ENCODE data around the gene MMP7. TPM values are rescaled to one million over a fixed set of nuclear protein-coding genes. Genes with fewer than 3 reads are reported as not detected.

MMP7 gene
- total and polyA plus RNA-seq, 2 donors (not counting 3 experiments of a cell fraction or from before 2014, with no cell fraction given), result 0.65 TPM; not detected in 1

DNA sequence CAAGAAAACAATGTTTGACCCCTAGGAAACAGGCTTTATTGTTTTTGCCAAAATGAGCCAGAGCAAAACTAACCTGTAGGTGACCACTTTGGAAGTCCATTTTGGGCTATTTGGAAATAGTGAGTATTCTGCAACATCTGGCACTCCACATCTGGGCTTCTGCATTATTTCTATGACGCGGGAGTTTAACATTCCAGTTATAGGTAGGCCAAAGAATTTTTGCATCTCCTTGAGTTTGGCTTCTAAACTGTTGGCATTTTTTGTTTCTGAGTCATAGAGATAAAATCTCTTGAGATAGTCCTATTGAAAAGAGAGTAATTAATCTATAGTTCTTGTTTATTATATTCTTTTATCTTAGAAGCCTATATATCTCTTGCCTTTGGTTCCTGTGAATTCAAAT lies 2.9 kb downstream of the MMP7 start:
- intact Hi-C loops (cut with micrococcal nuclease) (no loop called here), dilution Hi-C loops (cut with MboI; ENCODE audit: extremely low pct_ligation_motif_present, low sequenced_read_pairs) (no loop called here)
- TF ChIP-seq GATA2 (IDR thresholded peaks at IDR 0.05; ENCODE audit: insufficient read depth, insufficient read length, low read depth, low read length), result peak; percentile 40
- TF ChIP-seq MYC (IDR thresholded peaks at IDR 0.05; ENCODE audit: low read depth, low read length), result no peak
- no peak for TF ChIP-seq EZH2 (IDR thresholded peaks at IDR 0.05; ENCODE audit: borderline replicate concordance, low read depth, low read length, severe bottlenecking)
- no peak for TF ChIP-seq FOS (IDR thresholded peaks at IDR 0.05; ENCODE audit: borderline replicate concordance, insufficient read depth, low read length)
- no peak overlapping the region for H2AFZ ChIP-seq (ENCODE audit: low read depth, low read length)
- no peaks in the 10 kb centered on the region for H3K27me3 ChIP-seq (ENCODE audit: control insufficient read depth in 2 of 2, insufficient read depth in 2 of 2, low read length in 2 of 2)
- no peaks in the 10 kb centered on the region for H4K20me1 ChIP-seq (replicated peaks; ENCODE audit: control insufficient read depth, extremely low read depth, insufficient read depth, low read length)
- no peaks in the 10 kb centered on the region for H3K79me2 ChIP-seq (ENCODE audit: control insufficient read depth, insufficient read depth, low read length)
- FAIRE-seq (no peak), DNase-seq (ENCODE audit: low read depth, low spot score) (no peak)
- H3K9me3 ChIP-seq (replicated peaks; ENCODE audit: control insufficient read depth, insufficient read depth, low read length), result no peaks in the 10 kb centered on the region
- no peak overlapping the region for H3K4me3 ChIP-seq (replicated peaks in 1 of 3; ENCODE audit: insufficient read depth in 1 of 3, low read depth in 1 of 3, low read length in 3 of 3)
- no peak overlapping the region for H3K27ac ChIP-seq (ENCODE audit: insufficient read depth, low read depth, low read length)
- no peaks in the 10 kb centered on the region for H3K36me3 ChIP-seq (ENCODE audit: control insufficient read depth in 2 of 2, extremely low read depth in 1 of 2, insufficient read depth in 2 of 2, low read length in 2 of 2)
- ChIA-PET POLR2A (no interaction called here), CTCF (no interaction called here)
- H3K4me2 ChIP-seq (ENCODE audit: insufficient read depth, low read length), result no peak overlapping the region
- no peaks in the 10 kb centered on the region for H3K9me1 ChIP-seq (replicated peaks; ENCODE audit: control insufficient read depth, extremely low read depth, insufficient read depth, low read length)
- peaks cover 14% of the 10 kb centered on the region for H3K4me1 ChIP-seq (ENCODE audit: control insufficient read depth, extremely low read depth, insufficient read depth, low read length)
- H3K9ac ChIP-seq (replicated peaks; ENCODE audit: extremely low read depth, insufficient read depth, low read length), result no peak overlapping the region
- BruUV-seq (replicated peaks), result no TSS peak

DNA sequence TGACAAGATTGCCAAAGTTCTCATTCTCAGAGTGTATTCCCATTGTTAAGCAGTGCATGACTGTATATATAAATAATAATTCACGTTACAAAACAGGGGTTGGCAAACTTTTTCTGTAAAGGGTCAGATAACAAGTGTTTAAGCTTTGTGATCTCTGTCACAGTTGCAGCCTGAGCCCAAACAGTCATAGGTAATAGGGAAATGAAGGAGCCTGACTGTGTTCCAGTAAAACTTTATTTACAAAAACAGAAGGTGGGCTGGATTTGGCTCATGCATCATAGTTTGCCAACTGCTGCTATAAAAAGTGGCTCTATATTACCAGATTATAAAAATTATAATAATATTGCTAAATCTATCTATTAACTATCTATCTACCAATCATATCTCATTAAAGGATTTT lies 3.5 kb downstream of the MMP7 start:
- Histone ChIP-seq H3K4me3 (replicated peaks in 1 of 3; ENCODE audit: insufficient read depth in 1 of 3, low read depth in 1 of 3, low read length in 3 of 3) (no peak overlapping the region), H2AFZ (ENCODE audit: low read depth, low read length) (no peak overlapping the region), H3K4me2 (ENCODE audit: insufficient read depth, low read length) (no peak overlapping the region), H3K36me3 (ENCODE audit: control insufficient read depth in 2 of 2, extremely low read depth in 1 of 2, insufficient read depth in 2 of 2, low read length in 2 of 2) (no peaks in the 10 kb centered on the region), H3K27me3 (ENCODE audit: control insufficient read depth in 2 of 2, insufficient read depth in 2 of 2, low read length in 2 of 2) (no peaks in the 10 kb centered on the region), H3K79me2 (ENCODE audit: control insufficient read depth, insufficient read depth, low read length) (no peaks in the 10 kb centered on the region), H3K9me3 (replicated peaks; ENCODE audit: control insufficient read depth, insufficient read depth, low read length) (no peaks in the 10 kb centered on the region), H3K27ac (ENCODE audit: insufficient read depth, low read depth, low read length) (no peak overlapping the region), H3K9ac (replicated peaks; ENCODE audit: extremely low read depth, insufficient read depth, low read length) (no peak overlapping the region), H3K4me1 (ENCODE audit: control insufficient read depth, extremely low read depth, insufficient read depth, low read length) (peaks cover 14% of the 10 kb centered on the region), H3K9me1 (replicated peaks; ENCODE audit: control insufficient read depth, extremely low read depth, insufficient read depth, low read length) (no peaks in the 10 kb centered on the region), H4K20me1 (replicated peaks; ENCODE audit: control insufficient read depth, extremely low read depth, insufficient read depth, low read length) (no peaks in the 10 kb centered on the region)
- DNase-seq (ENCODE audit: low read depth, low spot score), result no peak
- TF ChIP-seq POLR2A (IDR thresholded peaks at IDR 0.05; ENCODE audit: low read depth, low read length) (no peak), GATA2 (IDR thresholded peaks at IDR 0.05; ENCODE audit: insufficient read depth, insufficient read length, low read depth, low read length) (no peak), JUN (IDR thresholded peaks at IDR 0.05; ENCODE audit: borderline replicate concordance, insufficient read depth, insufficient read length, low read depth) (no peak), EZH2 (IDR thresholded peaks at IDR 0.05; ENCODE audit: borderline replicate concordance, low read depth, low read length, severe bottlenecking) (no peak), MYC (IDR thresholded peaks at IDR 0.05; ENCODE audit: low read depth, low read length) (no peak), FOS (IDR thresholded peaks at IDR 0.05; ENCODE audit: borderline replicate concordance, insufficient read depth, low read length) (no peak), POLR2AphosphoS5 (IDR thresholded peaks at IDR 0.05; ENCODE audit: insufficient read depth, low read depth, low read length) (no peak)
- TF ChIP-seq, protein P1, sequence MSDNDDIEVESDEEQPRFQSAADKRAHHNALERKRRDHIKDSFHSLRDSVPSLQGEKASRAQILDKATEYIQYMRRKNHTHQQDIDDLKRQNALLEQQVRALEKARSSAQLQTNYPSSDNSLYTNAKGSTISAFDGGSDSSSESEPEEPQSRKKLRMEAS (IDR thresholded peaks at IDR 0.05; ENCODE audit: insufficient read depth, insufficient read length), result no peak
- TF ChIP-seq, protein P2, sequence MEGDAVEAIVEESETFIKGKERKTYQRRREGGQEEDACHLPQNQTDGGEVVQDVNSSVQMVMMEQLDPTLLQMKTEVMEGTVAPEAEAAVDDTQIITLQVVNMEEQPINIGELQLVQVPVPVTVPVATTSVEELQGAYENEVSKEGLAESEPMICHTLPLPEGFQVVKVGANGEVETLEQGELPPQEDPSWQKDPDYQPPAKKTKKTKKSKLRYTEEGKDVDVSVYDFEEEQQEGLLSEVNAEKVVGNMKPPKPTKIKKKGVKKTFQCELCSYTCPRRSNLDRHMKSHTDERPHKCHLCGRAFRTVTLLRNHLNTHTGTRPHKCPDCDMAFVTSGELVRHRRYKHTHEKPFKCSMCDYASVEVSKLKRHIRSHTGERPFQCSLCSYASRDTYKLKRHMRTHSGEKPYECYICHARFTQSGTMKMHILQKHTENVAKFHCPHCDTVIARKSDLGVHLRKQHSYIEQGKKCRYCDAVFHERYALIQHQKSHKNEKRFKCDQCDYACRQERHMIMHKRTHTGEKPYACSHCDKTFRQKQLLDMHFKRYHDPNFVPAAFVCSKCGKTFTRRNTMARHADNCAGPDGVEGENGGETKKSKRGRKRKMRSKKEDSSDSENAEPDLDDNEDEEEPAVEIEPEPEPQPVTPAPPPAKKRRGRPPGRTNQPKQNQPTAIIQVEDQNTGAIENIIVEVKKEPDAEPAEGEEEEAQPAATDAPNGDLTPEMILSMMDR (IDR thresholded peaks at IDR 0.05; ENCODE audit: extremely low read depth in 1 of 2, insufficient read depth in 1 of 2, low read depth in 1 of 2, low read length in 2 of 2), result no peak
- dilution Hi-C loops (cut with MboI; ENCODE audit: extremely low pct_ligation_motif_present, low sequenced_read_pairs) (no loop called here), intact Hi-C loops (cut with micrococcal nuclease) (no loop called here)
- no peak for FAIRE-seq
- POLR2A ChIA-PET, result no interaction called here
- BruUV-seq (replicated peaks), result no TSS peak
- CTCF ChIA-PET, result no interaction called here
